Urinary bladder (tissue), 2 donors: ENCODE measurements around the gene STEAP1B. TPM values are rescaled to one million over a fixed set of nuclear protein-coding genes. Genes with fewer than 3 reads are reported as not detected.

Experiments used
- polyA plus RNA-seq: library from polyadenylated mRNA; stranded (reverse); fragments of 200-250 nt; gene quantifications from one replicate; pipeline ENCODE4 v1.2.3, GENCODE V29; 2013
- total RNA-seq: library from RNA; depleted of rRNA; stranded (reverse); fragments of >200 nt; gene quantifications from one replicate; pipeline ENCODE4 v1.2.3, GENCODE V29; 2014
- donor health status: healthy.

STEAP1B gene
- total and polyA plus RNA-seq, 2 donors, result 0.43 to 3.2 TPM

Other genes starting within 250 kb of the STEAP1B start
- 99.1 TPM for gene RAPGEF5, start 143.0 kb downstream of the STEAP1B start, total RNA-seq
- 12.6 TPM for gene RAPGEF5, start 143.0 kb downstream of the STEAP1B start, polyA plus RNA-seq
- gene IL6, start 227.0 kb upstream of the STEAP1B start, total RNA-seq, result 0.32 TPM
- gene IL6, start 227.0 kb upstream of the STEAP1B start, polyA plus RNA-seq, result 6.9 TPM